Stimulated activated CD4-positive, alpha-beta T cell treated with anti-CD3 and anti-CD28 coated beads, TNF-alpha, amount 100 ng/mL, for 24 hours (primary cell): ENCODE data around the gene PDK1.

ENCODE experiments used
- DNase-seq, 3 experiments: peaks; one replicate each; pipeline ENCODE4 v3.0.0-alpha.2; 2020; ENCODE audit warnings: low read depth in 3 of 3

Gene PDK1

GRCh38 chr2:172596776-172597175 is 40.9 kb downstream of the PDK1 start:
- no peak for DNase-seq

DNA sequence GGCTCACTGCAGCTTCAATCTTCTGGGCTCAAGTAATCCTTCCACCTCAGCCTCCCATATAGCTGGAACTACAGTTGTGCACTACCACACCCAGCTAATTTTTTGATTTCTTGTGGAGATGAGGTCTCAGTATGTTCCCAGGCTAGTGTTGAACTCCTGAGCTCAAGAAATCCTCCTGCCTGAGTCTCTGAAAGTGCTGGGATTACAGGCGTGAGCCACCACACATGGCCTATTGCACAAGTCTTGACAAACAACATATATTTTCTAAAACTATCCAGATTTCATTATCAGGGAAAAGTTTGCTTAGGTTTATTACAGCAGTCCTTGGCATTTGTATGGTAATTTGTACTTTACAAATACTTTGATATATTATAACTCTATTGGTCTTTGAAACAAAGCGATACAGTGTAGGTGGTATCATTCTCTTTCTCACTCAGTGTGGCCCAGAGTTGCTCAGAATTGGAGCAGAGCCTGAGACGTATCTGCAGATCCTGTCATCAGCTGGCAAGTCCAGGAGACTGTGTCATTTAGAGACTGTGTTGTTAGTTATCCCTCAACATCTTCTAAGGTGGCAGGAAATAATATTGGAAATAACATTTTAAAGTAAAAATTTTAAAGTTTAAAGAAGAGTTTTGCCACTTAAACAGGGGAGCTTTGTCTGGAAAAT is 41.4 kb downstream of the PDK1 start:
- no peak for DNase-seq

GRCh38 chr2:172599947-172600346 is 44.1 kb downstream of the PDK1 start:
- no peak for DNase-seq

DNA sequence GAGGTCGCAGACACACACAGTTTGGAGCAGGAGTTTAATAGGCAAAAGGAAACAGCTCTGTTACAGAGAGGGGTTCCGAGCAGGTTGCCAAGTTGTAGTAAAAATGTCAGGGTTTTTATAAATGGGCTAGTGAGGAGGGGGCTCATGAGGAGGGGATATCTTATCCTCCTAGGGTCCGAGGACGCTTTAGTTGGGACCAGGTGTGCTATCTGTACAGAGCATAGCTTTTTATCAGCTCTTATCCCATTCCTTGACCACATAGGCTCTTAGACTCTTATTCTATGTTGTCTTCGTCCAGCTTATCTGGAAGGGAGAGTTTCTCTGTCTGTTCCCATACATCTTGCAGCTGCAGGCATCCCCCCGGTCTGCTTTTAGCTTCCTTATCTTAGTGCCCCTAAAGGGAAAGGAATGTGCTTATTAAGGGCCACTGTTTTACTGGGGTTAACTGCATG is 44.7 kb downstream of the PDK1 start:
- DNase-seq = no peak

GRCh38 chr2:172606285-172606684 is 50.4 kb downstream of the PDK1 start:
- no peak for DNase-seq

GRCh38 chr2:172607379-172607928 is 51.6 kb downstream of the PDK1 start:
- no peak for DNase-seq

DNA sequence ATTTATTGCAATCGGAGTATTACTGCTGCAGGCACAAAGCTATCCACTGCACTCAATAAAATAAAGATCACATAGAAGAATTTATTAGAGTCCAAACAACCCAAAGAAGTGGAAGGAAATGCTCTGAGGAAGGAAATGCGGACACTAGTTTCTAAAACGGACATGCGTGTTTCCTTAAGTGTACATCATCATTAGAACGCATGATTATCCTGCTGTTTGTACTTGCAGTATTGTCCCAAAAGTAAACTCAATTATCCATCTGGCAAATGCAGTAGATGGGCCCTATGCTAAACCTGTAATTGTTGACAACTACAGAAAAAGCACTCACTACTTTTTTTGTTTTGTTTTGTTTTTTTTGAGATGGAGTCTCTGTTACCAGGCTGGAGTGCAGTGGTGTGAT is 53.6 kb downstream of the PDK1 start:
- DNase-seq = no peak

DNA sequence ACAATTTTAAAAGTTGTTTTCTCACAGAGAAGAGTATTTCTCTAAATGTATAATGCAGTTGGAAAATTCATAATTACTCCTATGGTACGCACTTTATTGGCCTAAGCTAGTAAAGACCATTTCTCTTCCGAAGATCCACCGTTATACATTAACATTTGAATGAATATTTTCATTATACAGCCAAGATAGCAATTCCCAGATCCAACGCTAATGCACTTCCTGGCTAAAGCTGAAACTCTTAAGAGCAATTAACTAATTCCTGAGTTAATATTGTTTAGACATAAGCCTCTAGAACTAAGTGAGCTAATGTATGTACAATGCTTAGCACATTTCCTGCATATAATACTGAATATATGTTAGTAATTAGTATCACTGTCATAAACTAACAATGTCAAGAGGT is 56.2 kb downstream of the PDK1 start:
- no peak for DNase-seq

DNA sequence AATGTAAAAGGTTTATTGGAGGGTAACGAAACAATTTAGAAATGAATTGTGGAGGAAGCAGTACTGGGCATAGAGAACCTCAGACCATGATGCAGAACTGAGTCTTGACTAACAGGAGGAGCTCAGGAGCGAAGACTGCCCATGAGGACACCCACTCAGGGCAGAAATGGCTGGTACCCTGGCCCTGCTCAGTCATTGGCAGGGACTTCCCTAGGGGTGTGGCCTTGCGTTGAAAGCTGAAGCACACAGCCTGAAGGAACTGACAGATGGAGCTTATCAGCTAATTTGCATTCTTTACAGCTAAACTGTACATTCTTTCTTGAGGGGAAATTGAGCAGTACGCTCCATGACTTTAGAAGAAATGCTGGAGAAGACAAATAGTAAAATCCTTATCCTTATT is 57.1 kb downstream of the PDK1 start:
- DNase-seq = no peak

DNA sequence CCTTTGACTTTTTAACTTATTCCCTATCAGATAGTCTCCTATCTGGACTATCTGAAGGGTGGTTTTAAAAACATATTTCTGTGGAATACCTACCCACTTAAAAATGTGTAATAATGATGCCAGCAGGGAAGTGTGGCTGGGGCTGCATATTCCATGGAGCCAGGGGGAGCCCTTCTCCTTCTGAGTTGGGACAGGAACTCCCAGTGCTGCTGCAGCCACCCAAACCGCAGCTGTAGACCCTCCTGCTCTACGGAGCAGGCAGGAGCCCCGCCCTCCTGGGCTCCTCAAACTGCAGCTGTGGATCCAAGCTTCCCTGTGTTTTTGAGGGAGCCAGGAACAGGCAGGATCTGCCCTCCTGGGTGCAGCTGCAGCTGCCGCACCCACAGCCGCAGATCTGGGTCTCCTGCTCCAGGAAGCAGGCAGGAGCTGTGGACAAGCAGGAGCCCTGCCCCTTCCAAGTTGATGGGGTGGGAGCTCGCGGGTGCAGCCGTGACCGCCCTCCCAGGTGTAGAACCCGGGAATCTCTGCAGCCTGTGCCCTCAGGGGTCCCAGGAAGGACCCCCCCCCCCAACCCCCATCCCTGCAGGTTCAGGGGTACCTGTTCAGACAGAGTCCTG is 57.8 kb downstream of the PDK1 start:
- no peak for DNase-seq

DNA sequence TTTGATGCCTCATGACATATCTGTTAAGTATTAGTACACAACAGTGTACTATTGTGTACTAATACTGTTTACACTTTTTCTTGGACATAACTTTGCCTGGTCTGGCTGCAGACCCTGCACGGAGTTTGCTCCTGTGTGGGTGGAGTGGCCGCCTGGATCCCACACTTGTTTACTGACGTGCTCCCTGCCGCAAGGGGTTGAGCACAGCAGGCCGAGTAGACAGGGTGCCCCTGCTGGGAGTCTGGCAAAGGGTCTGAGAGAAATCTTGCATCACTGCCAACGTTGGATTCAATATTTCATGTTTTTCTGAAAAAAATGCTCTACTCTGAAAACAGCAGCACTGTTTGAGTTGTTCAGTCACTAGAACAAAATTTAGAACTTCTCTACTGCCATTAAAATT is 59.0 kb downstream of the PDK1 start:
- no peak for DNase-seq

- no peak for DNase-seq
Measured at GRCh38 chr2:172615727-172616261, 59.9 kb downstream of the PDK1 start.

- no peak for DNase-seq
Measured at GRCh38 chr2:172617115-172617514, 61.2 kb downstream of the PDK1 start.

DNA sequence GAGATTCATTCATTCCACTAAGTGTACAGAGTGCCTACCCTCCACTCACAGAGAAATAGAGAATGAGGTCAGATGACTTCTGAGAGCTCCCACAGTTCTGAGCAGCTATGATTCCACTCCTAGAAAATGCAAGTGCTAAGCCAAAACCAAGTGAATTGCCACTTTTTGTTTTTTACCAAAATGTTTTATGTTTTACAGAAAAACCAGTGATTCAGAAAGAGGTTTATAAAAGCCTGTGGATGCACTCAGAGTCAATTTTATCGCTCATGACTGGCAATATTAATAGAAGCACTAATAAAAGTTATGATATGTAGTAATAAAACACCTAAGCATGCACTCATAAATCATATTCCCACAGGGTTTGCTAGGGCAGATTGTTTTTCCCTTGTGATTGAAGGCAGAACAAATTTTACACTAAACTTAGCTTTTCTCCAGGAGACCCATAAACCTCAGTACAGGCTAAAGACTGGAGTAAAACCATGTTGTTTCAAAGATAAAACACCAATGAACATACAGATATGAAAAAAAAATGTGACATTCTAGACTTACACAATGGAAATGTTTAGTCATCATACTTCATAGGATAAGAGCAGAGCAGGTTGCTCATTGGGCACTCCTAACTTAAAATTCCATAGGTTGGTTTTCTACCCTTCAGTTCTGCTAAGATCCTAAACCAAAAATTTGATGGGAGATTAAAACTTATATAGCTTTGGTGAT is 67.5 kb downstream of the PDK1 start:
- DNase-seq = no peak

DNA sequence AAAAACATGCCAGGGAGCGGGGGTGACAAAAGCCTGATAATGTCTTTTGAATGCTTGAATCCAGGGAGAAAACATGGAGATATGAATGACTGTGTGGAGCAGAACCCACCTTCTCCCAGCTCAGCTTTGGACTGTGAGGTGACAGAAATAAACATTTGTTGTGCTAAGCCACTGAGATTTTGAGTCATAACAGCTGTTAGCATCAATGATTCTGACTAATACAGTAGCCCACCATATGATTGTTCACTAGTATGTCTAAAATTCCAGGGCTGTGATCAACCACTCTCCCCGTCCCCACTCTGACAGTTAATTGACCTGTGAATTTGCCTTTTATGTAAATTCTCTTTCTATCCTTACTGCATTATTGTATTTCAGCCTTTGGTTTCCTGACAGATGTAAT is 69.1 kb downstream of the PDK1 start:
- no peak for DNase-seq

DNA sequence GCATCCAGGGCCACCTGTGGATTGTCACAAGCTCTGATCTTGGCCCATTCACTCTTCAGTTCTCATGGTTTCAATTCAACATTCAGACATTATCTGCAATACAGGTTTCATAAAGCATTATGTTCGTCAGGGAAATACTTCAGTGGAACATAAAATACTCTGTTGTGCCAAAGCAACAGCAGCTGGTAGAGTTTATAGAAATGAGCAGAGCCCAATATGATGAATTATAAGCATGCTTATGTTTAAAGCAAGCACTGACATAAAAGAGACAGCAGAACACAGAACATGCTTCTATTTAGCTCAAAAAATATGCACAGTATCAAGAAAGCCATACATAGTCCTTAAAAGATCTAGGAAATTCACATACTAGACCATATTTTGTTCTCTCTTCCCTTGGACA is 71.3 kb downstream of the PDK1 start:
- DNase-seq = no peak

DNA sequence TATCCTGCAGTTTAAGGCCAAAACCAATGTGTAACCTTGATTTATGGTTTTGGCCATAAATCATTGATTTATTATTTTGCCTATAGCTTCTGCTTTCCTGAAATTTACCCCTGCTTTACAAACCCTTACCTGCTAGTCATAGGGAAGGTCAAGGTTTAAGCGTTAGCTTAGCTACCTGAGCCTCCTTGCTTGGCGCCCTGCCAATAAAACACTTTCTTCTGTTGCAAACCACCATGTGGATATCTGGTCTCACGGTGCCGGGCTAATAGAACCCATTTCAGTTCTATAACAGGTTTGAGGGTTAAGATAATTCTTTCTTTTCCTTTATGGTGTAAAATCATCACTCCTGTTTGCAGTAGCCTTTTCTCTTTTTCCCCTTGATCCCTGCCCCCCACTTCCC is 72.2 kb downstream of the PDK1 start:
- no peak for DNase-seq

DNA sequence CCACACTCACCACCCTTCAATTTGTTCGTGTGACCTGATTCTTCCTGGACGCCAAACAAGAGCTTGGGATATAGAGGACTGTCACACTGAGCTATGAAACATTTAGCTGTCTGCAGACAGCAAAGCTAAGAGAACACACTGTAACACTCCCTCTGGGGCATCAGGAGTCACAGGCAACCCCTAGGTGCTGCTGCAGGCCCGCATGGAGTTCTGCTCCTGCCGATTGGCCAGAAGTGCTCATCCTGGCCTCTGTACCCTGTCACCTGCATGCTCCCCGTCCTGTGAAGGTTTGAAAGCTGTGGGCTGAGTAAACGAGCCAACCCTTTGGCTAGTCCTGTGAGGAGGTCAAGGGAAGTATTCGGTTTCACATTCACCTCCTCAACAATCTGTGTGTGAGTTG is 73.7 kb downstream of the PDK1 start:
- no peak for DNase-seq

DNA sequence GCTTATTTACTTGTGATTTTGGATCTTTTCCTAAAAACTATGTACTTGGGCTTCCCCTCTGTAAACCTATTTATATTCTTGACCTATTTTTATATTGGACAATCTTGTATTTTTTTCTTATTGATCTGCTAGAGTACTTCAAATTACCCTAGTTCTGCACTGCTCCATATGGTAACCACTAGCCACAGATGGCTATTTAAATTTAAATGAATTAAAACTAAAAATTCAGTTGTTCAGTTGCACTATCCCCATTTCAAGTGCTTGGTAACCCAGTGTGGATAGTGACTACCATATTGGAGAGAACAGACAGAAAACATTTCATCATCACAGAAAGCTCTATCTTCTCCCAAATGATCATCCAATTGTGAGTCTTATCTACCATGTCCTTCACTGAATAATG is 74.3 kb downstream of the PDK1 start:
- DNase-seq = no peak

- no peak for DNase-seq
Measured at GRCh38 chr2:172634477-172634876, 78.6 kb downstream of the PDK1 start.

DNA sequence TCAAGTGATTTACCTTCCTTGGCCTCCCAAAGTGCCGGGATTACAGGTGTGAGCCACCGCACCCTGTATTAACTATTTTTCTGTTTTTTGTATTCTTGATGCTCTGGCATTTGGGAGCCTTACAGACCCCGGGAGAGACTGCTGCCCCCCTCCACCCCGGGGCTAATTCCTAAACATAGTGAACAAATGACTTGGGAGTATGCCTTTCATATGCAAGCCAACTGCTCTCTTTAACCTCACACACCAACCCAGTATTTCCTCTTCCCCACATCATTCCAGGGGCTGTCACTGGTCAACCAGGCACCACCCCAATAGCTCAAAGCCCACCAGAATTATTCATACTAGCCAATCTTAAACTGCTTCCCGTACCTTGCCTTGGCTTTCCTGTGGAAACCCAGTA is 79.7 kb downstream of the PDK1 start:
- DNase-seq = no peak

DNA sequence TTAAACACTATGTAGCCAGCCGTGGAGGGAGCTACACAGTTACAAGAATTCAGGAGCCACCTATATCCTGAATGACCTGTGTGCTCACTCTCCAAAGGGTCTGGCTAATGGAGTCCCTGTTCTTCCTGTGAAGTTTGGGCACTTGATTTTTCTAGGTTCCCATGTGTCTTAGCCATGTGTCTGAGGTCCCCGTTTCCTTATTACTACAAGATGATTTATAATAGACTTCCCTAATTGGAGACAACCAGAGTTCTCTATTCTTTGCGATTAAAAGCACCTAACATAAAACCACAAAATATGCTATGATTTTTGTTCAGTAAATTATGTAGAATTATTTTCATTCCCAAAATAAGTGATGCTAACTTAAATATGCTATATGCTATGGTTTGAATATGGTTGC is 83.4 kb downstream of the PDK1 start:
- no peak for DNase-seq

- no peak for DNase-seq
Measured at GRCh38 chr2:172639823-172640222, 83.9 kb downstream of the PDK1 start.
